ENCODE results near the gene NOBOX. TPM values are rescaled to one million over a fixed set of nuclear protein-coding genes. Genes with fewer than 3 reads are reported as not detected.
"Not testable (repeated sequence)": the region's sequence is repeated elsewhere in the genome, so short reads cannot be mapped to it uniquely, and the experiment has no call there.

Gene NOBOX
- total RNA-seq, 2 experiments from 2014 or later = not detected

GRCh38 chr7:144388950-144389349, 14.5 kb downstream of the NOBOX start:
- H3K27ac Mint-ChIP-seq = no peak overlapping the region
- H3K27me3 Mint-ChIP-seq (ENCODE audit: low read depth) = no peaks in the 10 kb centered on the region
- H3K9me3 Mint-ChIP-seq = no peaks in the 10 kb centered on the region
- no peak for DNase-seq
- H3K36me3 Mint-ChIP-seq (ENCODE audit: low read depth) = no peaks in the 10 kb centered on the region
- CTCF ChIA-PET = no interaction called here
- no peak overlapping the region for H3K4me3 Mint-ChIP-seq
- peaks cover 16% of the 10 kb centered on the region for H3K4me1 Mint-ChIP-seq (ENCODE audit: low read depth)
- intact Hi-C loops (cut with micrococcal nuclease) = no loop called here

GRCh38 chr7:144386741-144387140, 16.8 kb downstream of the NOBOX start:
- intact Hi-C loops (cut with micrococcal nuclease) = no loop called here
- peaks cover 15% of the 10 kb centered on the region for H3K4me1 Mint-ChIP-seq (ENCODE audit: low read depth)
- H3K4me3 Mint-ChIP-seq = no peak overlapping the region
- no peaks in the 10 kb centered on the region for H3K36me3 Mint-ChIP-seq (ENCODE audit: low read depth)
- DNase-seq = no peak
- no peak overlapping the region for H3K27ac Mint-ChIP-seq
- no peaks in the 10 kb centered on the region for H3K27me3 Mint-ChIP-seq (ENCODE audit: low read depth)
- CTCF ChIA-PET = no interaction called here
- no peaks in the 10 kb centered on the region for H3K9me3 Mint-ChIP-seq

DNA sequence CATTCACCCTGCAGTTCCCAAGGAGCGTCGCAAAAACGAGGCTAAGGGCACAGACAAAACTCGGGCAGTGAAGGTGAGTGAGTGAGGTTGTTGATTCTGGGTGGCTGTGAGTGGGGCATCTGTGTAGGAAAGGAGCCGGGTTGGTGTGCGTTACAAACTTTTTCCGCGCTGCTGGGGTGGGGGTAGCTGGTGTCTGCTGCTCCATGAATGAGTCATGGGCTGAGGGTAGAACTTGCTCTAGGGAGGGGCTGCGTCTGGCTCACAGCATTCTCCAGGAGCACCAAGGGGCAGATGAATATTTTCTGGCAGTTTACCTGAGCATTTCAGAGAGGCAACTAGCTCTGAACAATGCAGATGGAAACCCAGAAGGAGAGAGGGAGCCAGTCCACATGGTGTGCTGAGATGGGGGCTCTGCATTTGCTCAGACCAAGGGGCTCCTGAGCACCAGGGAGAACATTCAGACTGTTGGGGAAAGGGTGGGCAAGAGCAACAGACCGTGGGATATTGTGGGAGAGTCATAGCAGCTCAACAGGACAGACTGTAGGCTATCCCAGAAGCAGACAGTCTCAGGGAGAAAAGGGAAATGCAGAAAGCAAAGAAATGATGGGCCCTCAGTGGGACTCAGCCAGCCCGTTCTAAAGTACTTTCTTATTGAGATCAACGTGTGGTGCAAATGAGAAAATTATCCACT, 18.8 kb downstream of the NOBOX start:
- Mint-ChIP-seq H3K27ac (no peak overlapping the region), H3K4me3 (no peak overlapping the region), H3K4me1 (ENCODE audit: low read depth) (peaks cover 15% of the 10 kb centered on the region), H3K27me3 (ENCODE audit: low read depth) (no peaks in the 10 kb centered on the region), H3K36me3 (ENCODE audit: low read depth) (no peaks in the 10 kb centered on the region), H3K9me3 (no peaks in the 10 kb centered on the region)
- CTCF ChIA-PET = interaction anchor here (1.0 kb wide), 1 partner anchor 10 kb away, joined by 4 read pairs; no protein-coding TSS in a partner anchor
- peak; percentile 46 for DNase-seq
- intact Hi-C loops (cut with micrococcal nuclease) = no loop called here

DNA sequence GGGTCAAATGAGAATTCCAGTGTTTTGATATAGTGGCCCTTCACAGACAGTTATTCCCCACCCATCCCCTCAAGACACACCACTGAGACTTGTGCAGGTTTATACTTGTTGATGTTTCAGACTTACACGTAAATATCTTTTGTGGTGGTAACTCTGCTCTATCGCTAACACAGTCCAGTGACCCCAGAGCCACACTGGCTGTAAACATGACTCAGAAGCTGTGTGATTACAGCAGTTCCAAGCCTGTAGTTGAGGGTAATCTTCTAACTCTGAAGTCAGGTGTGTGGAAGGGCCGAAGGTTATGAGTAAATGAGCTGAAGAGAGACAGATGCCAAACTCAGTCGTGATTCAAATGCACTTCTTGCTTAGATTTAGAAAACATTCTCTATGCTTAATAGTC, 19.4 kb downstream of the NOBOX start:
- no peaks in the 10 kb centered on the region for H3K36me3 Mint-ChIP-seq (ENCODE audit: low read depth)
- CTCF ChIA-PET = interaction anchor here (1.0 kb wide), 1 partner anchor 10 kb away, joined by 4 read pairs; no protein-coding TSS in a partner anchor
- H3K27ac Mint-ChIP-seq = no peak overlapping the region
- H3K27me3 Mint-ChIP-seq (ENCODE audit: low read depth) = no peaks in the 10 kb centered on the region
- intact Hi-C loops (cut with micrococcal nuclease) = no loop called here
- DNase-seq = no peak
- H3K4me3 Mint-ChIP-seq = no peak overlapping the region
- H3K4me1 Mint-ChIP-seq (ENCODE audit: low read depth) = peaks cover 15% of the 10 kb centered on the region
- no peaks in the 10 kb centered on the region for H3K9me3 Mint-ChIP-seq

- Mint-ChIP-seq H3K36me3 (ENCODE audit: low read depth) (peaks cover 11% of the 10 kb centered on the region), H3K9me3 (no peaks in the 10 kb centered on the region), H3K27ac (no peak overlapping the region), H3K27me3 (ENCODE audit: low read depth) (no peaks in the 10 kb centered on the region), H3K4me3 (no peak overlapping the region), H3K4me1 (ENCODE audit: low read depth) (peaks cover 10% of the 10 kb centered on the region)
- no peak for DNase-seq
- intact Hi-C loops (cut with micrococcal nuclease) = no loop called here
- CTCF ChIA-PET = interaction anchor here (0.7 kb wide), 1 partner anchor 12 kb away, joined by 3 read pairs; no protein-coding TSS in a partner anchor
Observed at GRCh38 chr7:144379776-144380384, 23.6 kb downstream of the NOBOX start.

DNA sequence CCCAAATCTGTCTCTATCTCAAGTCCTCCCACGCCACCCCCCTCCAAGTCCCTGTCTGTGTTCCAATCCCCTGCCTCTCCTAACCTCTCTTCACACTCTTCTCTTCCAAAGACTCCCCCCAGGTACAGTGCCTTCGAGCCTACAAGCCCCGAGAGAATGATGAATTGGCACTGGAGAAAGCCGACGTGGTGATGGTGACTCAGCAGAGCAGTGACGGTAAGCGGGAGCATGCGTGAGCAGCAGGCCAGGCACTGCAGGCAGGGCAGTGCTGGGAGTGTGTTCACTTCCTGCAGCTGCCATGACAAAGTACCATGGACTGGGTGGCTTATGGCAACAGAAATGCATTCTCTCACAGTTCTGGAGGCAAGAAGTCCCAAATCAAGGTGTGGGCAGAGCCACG, 24.8 kb downstream of the NOBOX start:
- H3K27me3 Mint-ChIP-seq (ENCODE audit: low read depth) = no peaks in the 10 kb centered on the region
- intact Hi-C loops (cut with micrococcal nuclease) = no loop called here
- H3K36me3 Mint-ChIP-seq (ENCODE audit: low read depth) = peaks cover 11% of the 10 kb centered on the region
- no peak overlapping the region for H3K27ac Mint-ChIP-seq
- H3K4me1 Mint-ChIP-seq (ENCODE audit: low read depth) = no peaks in the 10 kb centered on the region
- no peak overlapping the region for H3K4me3 Mint-ChIP-seq
- no peak for DNase-seq
- CTCF ChIA-PET = no interaction called here
- no peaks in the 10 kb centered on the region for H3K9me3 Mint-ChIP-seq

- H3K27ac Mint-ChIP-seq; H3K9me3 Mint-ChIP-seq; H3K36me3 Mint-ChIP-seq (ENCODE audit: low read depth); intact Hi-C loops (cut with micrococcal nuclease); DNase-seq; H3K4me3 Mint-ChIP-seq; CTCF ChIA-PET; H3K27me3 Mint-ChIP-seq (ENCODE audit: low read depth); H3K4me1 Mint-ChIP-seq (ENCODE audit: low read depth): not testable (repeated sequence)
Observed at GRCh38 chr7:144369221-144369620, 34.3 kb downstream of the NOBOX start.

DNA sequence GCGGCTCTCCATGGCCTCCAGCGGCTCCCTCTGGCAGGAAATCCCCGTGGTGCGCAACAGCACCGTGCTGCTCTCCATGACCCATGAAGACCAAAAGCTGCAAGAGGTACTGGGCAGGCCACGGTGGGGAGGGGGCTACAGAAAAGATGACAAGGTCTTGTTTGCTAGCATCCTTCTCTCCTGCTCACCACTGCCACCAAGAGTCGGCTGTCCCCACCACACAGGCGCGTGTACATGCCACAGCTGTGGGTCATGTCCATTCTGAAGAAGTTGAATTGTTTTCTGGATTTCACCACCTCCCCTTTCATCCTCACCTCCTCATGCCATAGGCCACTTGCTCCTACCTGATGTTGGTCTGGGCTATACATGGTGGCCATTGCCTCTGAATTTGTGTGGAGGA, 36.2 kb downstream of the NOBOX start:
- DNase-seq; H3K27me3 Mint-ChIP-seq (ENCODE audit: low read depth); H3K4me3 Mint-ChIP-seq; H3K4me1 Mint-ChIP-seq (ENCODE audit: low read depth); H3K27ac Mint-ChIP-seq; CTCF ChIA-PET; H3K36me3 Mint-ChIP-seq (ENCODE audit: low read depth); intact Hi-C loops (cut with micrococcal nuclease); H3K9me3 Mint-ChIP-seq: not testable (repeated sequence)

GRCh38 chr7:144365523-144365922, 38.0 kb downstream of the NOBOX start:
- H3K27me3 Mint-ChIP-seq (ENCODE audit: low read depth); DNase-seq; H3K4me1 Mint-ChIP-seq (ENCODE audit: low read depth); intact Hi-C loops (cut with micrococcal nuclease); H3K9me3 Mint-ChIP-seq; H3K27ac Mint-ChIP-seq; CTCF ChIA-PET; H3K4me3 Mint-ChIP-seq; H3K36me3 Mint-ChIP-seq (ENCODE audit: low read depth): not testable (repeated sequence)

GRCh38 chr7:144362061-144362460, 41.4 kb downstream of the NOBOX start:
- intact Hi-C loops (cut with micrococcal nuclease); H3K27ac Mint-ChIP-seq; CTCF ChIA-PET; H3K36me3 Mint-ChIP-seq (ENCODE audit: low read depth); H3K27me3 Mint-ChIP-seq (ENCODE audit: low read depth); H3K4me3 Mint-ChIP-seq; DNase-seq; H3K9me3 Mint-ChIP-seq; H3K4me1 Mint-ChIP-seq (ENCODE audit: low read depth): not testable (repeated sequence)

DNA sequence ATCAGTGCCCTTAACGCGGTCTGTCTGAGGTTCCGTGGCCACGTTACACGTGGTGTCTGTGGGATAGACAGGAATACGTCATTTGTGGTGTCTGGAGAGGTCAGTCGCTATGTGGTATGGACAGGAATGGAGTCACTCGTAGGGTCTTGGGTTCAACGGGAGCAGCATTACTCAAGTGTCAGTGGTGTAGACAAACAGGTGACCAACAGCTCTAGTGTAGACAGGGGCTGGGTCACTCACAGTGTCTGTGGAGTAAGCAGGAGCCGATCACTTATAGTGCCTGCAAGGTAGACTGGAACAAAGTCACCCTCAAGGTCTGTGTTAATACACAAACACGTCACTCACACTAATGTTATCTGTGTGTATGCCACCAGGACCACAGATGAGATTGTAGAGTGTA, 46.6 kb downstream of the NOBOX start:
- H3K27me3 Mint-ChIP-seq (ENCODE audit: low read depth); H3K4me1 Mint-ChIP-seq (ENCODE audit: low read depth); H3K4me3 Mint-ChIP-seq; DNase-seq; H3K36me3 Mint-ChIP-seq (ENCODE audit: low read depth); H3K27ac Mint-ChIP-seq; intact Hi-C loops (cut with micrococcal nuclease); H3K9me3 Mint-ChIP-seq; CTCF ChIA-PET: not testable (repeated sequence)

DNA sequence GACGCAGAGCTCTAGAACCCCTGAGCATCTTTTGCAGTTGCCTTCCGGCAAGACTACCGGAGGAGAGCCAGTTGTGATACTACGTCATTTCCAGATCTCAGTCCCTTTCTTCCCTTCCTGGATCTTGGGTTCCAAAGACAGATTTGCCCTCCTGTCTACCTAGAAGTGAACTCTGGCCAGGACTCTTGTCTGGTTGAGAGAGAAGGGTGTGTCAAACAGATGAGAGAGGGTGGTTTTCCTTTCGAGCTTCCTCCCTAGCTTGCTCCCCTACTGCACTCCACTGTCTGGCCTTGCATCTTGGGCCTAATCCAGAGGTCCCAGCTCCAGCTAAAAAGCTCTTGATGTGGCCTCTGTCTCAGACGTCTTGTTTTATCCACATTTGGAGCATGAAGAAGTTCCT, 47.3 kb downstream of the NOBOX start:
- intact Hi-C loops (cut with micrococcal nuclease); DNase-seq; H3K4me1 Mint-ChIP-seq (ENCODE audit: low read depth); H3K4me3 Mint-ChIP-seq; H3K27me3 Mint-ChIP-seq (ENCODE audit: low read depth); CTCF ChIA-PET; H3K36me3 Mint-ChIP-seq (ENCODE audit: low read depth); H3K9me3 Mint-ChIP-seq; H3K27ac Mint-ChIP-seq: not testable (repeated sequence)

DNA sequence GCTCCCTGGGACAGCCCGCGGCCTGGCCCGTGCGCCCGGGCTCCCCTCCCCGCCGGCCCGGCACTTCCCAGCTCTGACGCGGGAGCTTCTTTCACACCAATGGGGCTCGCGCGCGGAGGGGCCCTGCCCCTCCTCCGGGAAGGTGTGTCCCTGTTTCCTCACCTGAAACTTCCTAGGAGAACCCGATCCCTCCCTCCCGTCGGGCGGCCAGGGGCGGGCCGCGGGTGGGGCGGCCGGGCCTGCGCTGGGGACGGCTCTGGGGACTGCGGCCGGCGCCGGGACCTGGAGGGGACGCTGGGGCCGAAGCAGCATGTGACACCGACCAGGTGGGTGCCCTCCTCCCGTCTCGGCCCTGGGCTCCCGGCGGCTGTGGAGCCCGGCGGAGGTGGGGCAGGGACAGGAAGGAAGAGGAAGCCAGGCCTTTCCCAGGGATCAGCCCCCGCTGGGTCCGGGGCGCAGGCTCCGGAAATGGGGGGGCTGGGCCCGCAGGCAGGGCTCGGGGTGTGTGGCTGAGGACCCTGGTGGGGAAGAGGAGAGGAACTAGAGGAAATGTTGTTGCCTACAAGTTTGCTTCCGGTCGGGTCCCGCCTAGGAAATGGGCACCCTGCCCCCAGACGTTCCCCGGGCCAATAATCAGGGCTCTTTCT, 48.2 kb downstream of the NOBOX start, which contains the start of gene ARHGEF5:
Gene ARHGEF5 (plus strand): TSS at position 227 of the 647 bp plus-strand sequence. CDS start 7,268 bp downstream, outside the sequence.
- H3K36me3 Mint-ChIP-seq (ENCODE audit: low read depth); H3K4me1 Mint-ChIP-seq (ENCODE audit: low read depth); H3K9me3 Mint-ChIP-seq; CTCF ChIA-PET; intact Hi-C loops (cut with micrococcal nuclease); DNase-seq; H3K27me3 Mint-ChIP-seq (ENCODE audit: low read depth): not testable (repeated sequence)
- peak within 1 kb of the TSS; percentile 85 for H3K27ac Mint-ChIP-seq
- H3K4me3 Mint-ChIP-seq = peak within 1 kb of the TSS; percentile 84

Measured in activated naive CD4-positive, alpha-beta T cell treated with anti-CD3 and anti-CD28 coated beads for 36 hours (primary cell).